Endothelial cell of umbilical vein (primary cell): Measurements from ENCODE around the gene FRMD5. TPM values are rescaled to one million over a fixed set of nuclear protein-coding genes. Genes with fewer than 3 reads are reported as not detected.

Experiments
- BruUV-seq: library from RNA; stranded (reverse); fragments of 400-500 nt; replicated peaks from 2 replicates; lab custom pipeline; 2021; lab: Mats Ljungman, UMichigan
- CTCF ChIA-PET: fragments of 300-600, 350-600 bp; sonication (Branson Sonifier 250); formaldehyde crosslinking; loops from one replicate; lab custom pipeline; 2021; ENCODE audit warnings: antibody characterized with exemption, inconsistent platforms; lab: Charles Lee
- POLR2A ChIA-PET: fragments of 300-600, 350-600 bp; sonication (Branson Sonifier 250); formaldehyde crosslinking; loops from one replicate; lab custom pipeline; 2021; ENCODE audit warnings: antibody characterized with exemption, inconsistent platforms; lab: Charles Lee
- DNase-seq: peaks from one replicate; pipeline ENCODE4 v3.0.0-alpha.2; 2011; ENCODE audit warnings: low read depth, low spot score
- FAIRE-seq: peaks from 2 replicates; lab custom pipeline; 2011; peaks lifted over from hg19 to GRCh38; lab: Jason Lieb, UNC
- H2AFZ ChIP-seq: 2 replicates; pipeline ENCODE4 v1.6.0; 2012; ENCODE audit warnings: low read depth, low read length, control low read depth, inconsistent platforms
- H3K27ac ChIP-seq: 2 replicates; pipeline ENCODE4 v1.5.1; 2011; ENCODE audit warnings: low read depth, mild to moderate bottlenecking, control low read depth, low read length, moderate library complexity; ENCODE audit not compliant: insufficient read depth
- H3K27me3 ChIP-seq, 2 experiments: 2 replicates each; pipeline versions ENCODE4 v1.6.0 to v1.6.1; 2011; ENCODE audit warnings: low read length in 2 of 2, mixed read lengths in 1 of 2; ENCODE audit not compliant: control insufficient read depth in 2 of 2, insufficient read depth in 2 of 2
- H3K36me3 ChIP-seq, 2 experiments: 2 replicates in 1 of 2; 3 replicates in 1 of 2; pipeline ENCODE4 v1.5.1; 2011; ENCODE audit warnings: low read length in 2 of 2, mild to moderate bottlenecking in 1 of 2, moderate library complexity in 1 of 2; ENCODE audit not compliant: control insufficient read depth in 2 of 2, insufficient read depth in 2 of 2; ENCODE audit errors: extremely low read depth in 1 of 2
- H3K4me1 ChIP-seq: 3 replicates; pipeline ENCODE4 v1.5.1; 2011; ENCODE audit warnings: mild to moderate bottlenecking, low read length; ENCODE audit not compliant: control insufficient read depth, insufficient read depth; ENCODE audit errors: extremely low read depth
- H3K4me2 ChIP-seq: 2 replicates; pipeline ENCODE4 v1.6.1; 2011; ENCODE audit warnings: low read length, control low read depth, mixed read lengths; ENCODE audit not compliant: insufficient read depth
- H3K4me3 ChIP-seq, 3 experiments: fragments of 200-600 bp in 1 of 3; sonication (generic), shearing (Covaris generic) in 1 of 3; replicated peaks in 1 of 3; 2 replicates each; pipeline ENCODE4 v1.5.1; 2011 to 2016; ENCODE audit warnings: control low read depth in 3 of 3, low read length in 3 of 3, mild to moderate bottlenecking in 2 of 3, inconsistent platforms in 1 of 3, low read depth in 1 of 3, moderate library complexity in 1 of 3; ENCODE audit not compliant: insufficient read depth in 1 of 3
- H3K79me2 ChIP-seq: 2 replicates; pipeline ENCODE4 v1.6.0; 2012; ENCODE audit warnings: low read length, inconsistent platforms; ENCODE audit not compliant: control insufficient read depth, insufficient read depth
- H3K9ac ChIP-seq: replicated peaks from 2 replicates; pipeline ENCODE3; 2011; ENCODE audit warnings: low read length, control low read depth; ENCODE audit not compliant: insufficient read depth; ENCODE audit errors: extremely low read depth
- H3K9me1 ChIP-seq: replicated peaks from 3 replicates; pipeline ENCODE4 v1.6.0; 2011; ENCODE audit warnings: mild to moderate bottlenecking, low read length; ENCODE audit not compliant: control insufficient read depth, insufficient read depth; ENCODE audit errors: extremely low read depth
- H3K9me3 ChIP-seq: replicated peaks from 2 replicates; pipeline ENCODE4 v1.5.1; 2012; ENCODE audit warnings: low read length, inconsistent platforms; ENCODE audit not compliant: control insufficient read depth, insufficient read depth
- H4K20me1 ChIP-seq: replicated peaks from 2 replicates; pipeline ENCODE3; 2011; ENCODE audit warnings: mild to moderate bottlenecking, low read length; ENCODE audit not compliant: control insufficient read depth, insufficient read depth; ENCODE audit errors: extremely low read depth
- CTCF ChIP-seq, 2 donors: IDR thresholded peaks; 1 replicate in 1 of 2; 2 replicates in 1 of 2; pipeline ENCODE4 v1.5.1; 2011; ENCODE audit warnings: low read length in 2 of 2, mild to moderate bottlenecking in 2 of 2, moderate library complexity in 2 of 2, control low read depth in 1 of 2, inconsistent platforms in 1 of 2, low read depth in 1 of 2; ENCODE audit not compliant: insufficient read depth in 1 of 2; ENCODE audit errors: extremely low read depth in 1 of 2
- EZH2 ChIP-seq: IDR thresholded peaks from 2 replicates; pipeline ENCODE4 v1.6.1; 2012; ENCODE audit warnings: borderline replicate concordance, low read depth, mild to moderate bottlenecking, moderate library complexity, low read length, inconsistent platforms; ENCODE audit not compliant: severe bottlenecking
- FOS ChIP-seq: IDR thresholded peaks from 2 replicates; pipeline ENCODE4 v1.6.1; 2011; ENCODE audit warnings: mild to moderate bottlenecking, low read length, moderate library complexity, borderline replicate concordance; ENCODE audit not compliant: insufficient read depth
- GATA2 ChIP-seq: IDR thresholded peaks from 2 replicates; pipeline ENCODE4 v1.7.0; 2011; ENCODE audit warnings: low read depth, mild to moderate bottlenecking, moderate library complexity, mixed read lengths, low read length; ENCODE audit not compliant: insufficient read length, insufficient read depth
- JUN ChIP-seq: IDR thresholded peaks from 2 replicates; pipeline ENCODE4 v1.6.1; 2011; ENCODE audit warnings: borderline replicate concordance, low read depth; ENCODE audit not compliant: insufficient read length, insufficient read depth
- MAX ChIP-seq: IDR thresholded peaks from 2 replicates; pipeline ENCODE4 v1.6.1; 2011; ENCODE audit not compliant: insufficient read depth, insufficient read length
- MYC ChIP-seq: IDR thresholded peaks from one replicate; pipeline ENCODE4 v1.6.1; 2011; ENCODE audit warnings: mild to moderate bottlenecking, low read depth, low read length
- POLR2A ChIP-seq: IDR thresholded peaks from 2 replicates; pipeline ENCODE4 v1.6.1; 2012; ENCODE audit warnings: low read depth, mild to moderate bottlenecking, control low read depth, low read length
- POLR2AphosphoS5 ChIP-seq: IDR thresholded peaks from 2 replicates; pipeline ENCODE4 v1.6.1; 2012; ENCODE audit warnings: low read depth, mild to moderate bottlenecking, control low read depth, low read length, moderate library complexity; ENCODE audit not compliant: insufficient read depth
- dilution Hi-C: fragments of 300-500 bp; cut with MboI; formaldehyde crosslinking; loops from one replicate; pipeline ENCODE4 v1.15.0; 2019; ENCODE audit warnings: low sequenced_read_pairs; ENCODE audit not compliant: extremely low pct_ligation_motif_present
- intact Hi-C: fragments of 100-400 bp; cut with micrococcal nuclease; formaldehyde crosslinking; loops from one replicate; pipeline ENCODE4 v1.10.0; 2022
- polyA plus RNA-seq, 4 experiments: library from polyadenylated mRNA; depleted of rRNA in 3 of 4; stranded (reverse) in 3 of 4; unstranded in 1 of 4; fragments of >200 nt; gene quantifications; 2 replicates each; pipeline versions ENCODE4 v1.2.1 to v1.2.3, GENCODE V29; 2011 to 2012; ENCODE audit warnings: missing spikeins in 1 of 4
- total RNA-seq: library from RNA; stranded (reverse); gene quantifications from 2 replicates; pipeline ENCODE4 v1.2.3, GENCODE V29; 2021

The FRMD5 gene
- total and polyA plus RNA-seq, 2 donors (not counting 3 experiments of a cell fraction or from before 2014, with no cell fraction given) = 16.7 to 20.2 TPM

GRCh38 chr15:43881944-43882343 lies 313.1 kb downstream of the FRMD5 start:
- Histone ChIP-seq H3K27ac (no peak overlapping the region), H3K9ac (no peak overlapping the region), H4K20me1 (no peaks in the 10 kb centered on the region), H3K4me1 (no peaks in the 10 kb centered on the region), H2AFZ (no peak overlapping the region), H3K4me3 (no peak overlapping the region), H3K27me3 (no peaks in the 10 kb centered on the region), H3K79me2 (no peaks in the 10 kb centered on the region), H3K36me3 (peaks cover under 1 to 2% of the 10 kb centered on the region in 2 experiments), H3K9me1 (no peaks in the 10 kb centered on the region), H3K9me3 (no peaks in the 10 kb centered on the region), H3K4me2 (no peak overlapping the region)
- no TSS peak for BruUV-seq
- DNase-seq (peak; percentile 11), FAIRE-seq (peak; percentile 12)
- TF ChIP-seq CTCF (IDR thresholded peaks at IDR 0.05; ENCODE audit: extremely low read depth in 1 of 2, insufficient read depth in 1 of 2, low read depth in 1 of 2, low read length in 2 of 2) (peak; percentile 33 to 50), JUN (no peak)
- ChIA-PET CTCF (interaction anchor here (0.6 to 4.3 kb wide), 9 partner anchors 9 to 619 kb away, joined by 3 to 23 read pairs (median 3); no protein-coding TSS in a partner anchor), POLR2A (no interaction called here)
- intact Hi-C loops (no loop called here), dilution Hi-C loops (no loop called here)

DNA sequence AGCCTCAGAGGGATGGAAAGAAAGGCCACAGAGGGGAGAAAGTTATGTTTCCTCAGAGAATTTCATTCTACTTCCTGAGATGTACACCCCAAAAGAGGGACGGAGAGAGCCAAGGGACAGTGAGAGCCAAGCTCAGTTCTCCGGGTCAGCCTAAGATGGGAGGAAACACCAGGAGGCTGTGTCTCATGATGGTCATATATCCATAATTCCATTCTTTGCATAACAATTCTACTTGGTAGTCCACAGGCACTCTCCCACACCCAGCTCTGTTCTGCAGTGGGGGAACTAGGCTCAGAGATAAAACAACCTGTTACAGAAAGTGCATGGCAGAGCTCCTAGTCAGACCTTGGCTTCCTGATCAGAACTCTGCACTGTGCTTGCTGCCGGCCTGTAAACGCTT lies 313.8 kb downstream of the FRMD5 start:
- peaks cover 0 to 2% of the 10 kb centered on the region in 2 experiments for H3K36me3 ChIP-seq
- intact Hi-C loops (no loop called here), dilution Hi-C loops (no loop called here)
- ChIA-PET CTCF (interaction anchor here (0.9 to 4.3 kb wide), 7 partner anchors 9 to 620 kb away, joined by 3 to 23 read pairs (median 3); no protein-coding TSS in a partner anchor), POLR2A (no interaction called here)
- BruUV-seq = no TSS peak
- no peaks in the 10 kb centered on the region for H3K27me3 ChIP-seq
- H3K9me1 ChIP-seq = no peaks in the 10 kb centered on the region
- no peak overlapping the region for H2AFZ ChIP-seq
- no peaks in the 10 kb centered on the region for H3K79me2 ChIP-seq
- H3K4me1 ChIP-seq = no peaks in the 10 kb centered on the region
- no peak for FAIRE-seq
- H3K9ac ChIP-seq = no peak overlapping the region
- H3K9me3 ChIP-seq = no peaks in the 10 kb centered on the region
- no peaks in the 10 kb centered on the region for H4K20me1 ChIP-seq
- H3K4me2 ChIP-seq = no peak overlapping the region
- no peak overlapping the region for H3K4me3 ChIP-seq
- no peak overlapping the region for H3K27ac ChIP-seq
- TF ChIP-seq FOS (no peak), CTCF (IDR thresholded peaks at IDR 0.05; ENCODE audit: extremely low read depth in 1 of 2, insufficient read depth in 1 of 2, low read depth in 1 of 2, low read length in 2 of 2) (no peak), POLR2AphosphoS5 (no peak), EZH2 (no peak), JUN (no peak), GATA2 (no peak), POLR2A (no peak), MYC (no peak), MAX (no peak)
- no peak for DNase-seq
